Activated CD8-positive, alpha-beta memory T cell treated with anti-CD3 and anti-CD28 coated beads for 48 hours (primary cell): Measurements from ENCODE around the gene C2orf49.

Source experiments
- DNase-seq, 3 experiments: peaks; one replicate each; pipeline ENCODE4 v3.0.0-alpha.2; 2020; ENCODE audit warnings: low read depth in 2 of 3, low spot score in 2 of 3

Gene C2orf49

GRCh38 chr2:105398336-105399206, 61.2 kb downstream of the C2orf49 start, which contains the start of gene FHL2:
FHL2 (minus strand) TSS chr2:105399051; CDS start chr2:105386516, 12,535 bp downstream.
- peak; percentile 37 to 46 (median 46) for DNase-seq
